C4-2B (cell line): Measurements from ENCODE around the gene FHIT.

ENCODE experiments used
- CTCF ChIP-seq: fragments of 450-650 bp; conservative IDR thresholded peaks from 2 replicates; pipeline ENCODE4 v1.5.1; 2017; ENCODE audit warnings: mild to moderate bottlenecking
- ZFX ChIP-seq: fragments of 450-650 bp; IDR thresholded peaks from 2 replicates; pipeline ENCODE4 v1.6.1; 2017

- TF ChIP-seq CTCF: no peak
- no peak for TF ChIP-seq ZFX
These were observed 170.4 kb downstream of the FHIT start for GRCh38 chr3:61080737-61081445.
